Esophagus squamous epithelium (tissue), 4 donors: ENCODE results near the gene GIMAP1.

Experiments used
- POLR2A ChIP-seq, 4 donors: fragments of 450-650 bp; IDR thresholded peaks; one replicate each; pipeline ENCODE4 v1.6.1; 2017; ENCODE audit warnings: antibody characterized with exemption in 4 of 4, mild to moderate bottlenecking in 4 of 4, moderate library complexity in 3 of 4
- TF ChIP-seq, protein P1 (sequence below), 6 experiments: fragments of 450-650 bp in 4 of 6; fragments of 200-600 bp in 2 of 6; sonication (generic) in 2 of 6; IDR thresholded peaks; one replicate each; pipeline ENCODE4 v1.5.1; 2016 to 2019; ENCODE audit warnings: antibody characterized with exemption in 6 of 6, mild to moderate bottlenecking in 4 of 6, moderate library complexity in 4 of 6

DNA sequence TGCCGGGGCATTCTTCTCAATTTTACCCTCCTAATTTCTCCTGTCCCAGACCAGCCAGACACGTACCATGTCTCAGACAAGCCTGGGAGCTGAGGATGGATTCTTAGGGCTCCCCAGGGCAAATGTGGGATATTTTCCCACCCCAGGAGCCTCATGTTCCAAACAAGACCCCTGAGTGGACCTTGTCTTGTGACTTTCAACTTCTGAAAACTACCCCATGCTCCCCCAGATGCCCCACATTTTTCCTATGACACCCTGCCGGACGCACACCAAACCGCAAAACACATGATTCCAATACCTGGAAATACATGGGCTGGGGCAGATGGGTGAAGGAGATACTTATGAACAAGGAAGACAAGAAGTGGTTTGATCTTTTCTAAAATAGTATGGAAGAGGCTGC lies 21.7 kb downstream of the GIMAP1 start:
- TF ChIP-seq, protein P1, sequence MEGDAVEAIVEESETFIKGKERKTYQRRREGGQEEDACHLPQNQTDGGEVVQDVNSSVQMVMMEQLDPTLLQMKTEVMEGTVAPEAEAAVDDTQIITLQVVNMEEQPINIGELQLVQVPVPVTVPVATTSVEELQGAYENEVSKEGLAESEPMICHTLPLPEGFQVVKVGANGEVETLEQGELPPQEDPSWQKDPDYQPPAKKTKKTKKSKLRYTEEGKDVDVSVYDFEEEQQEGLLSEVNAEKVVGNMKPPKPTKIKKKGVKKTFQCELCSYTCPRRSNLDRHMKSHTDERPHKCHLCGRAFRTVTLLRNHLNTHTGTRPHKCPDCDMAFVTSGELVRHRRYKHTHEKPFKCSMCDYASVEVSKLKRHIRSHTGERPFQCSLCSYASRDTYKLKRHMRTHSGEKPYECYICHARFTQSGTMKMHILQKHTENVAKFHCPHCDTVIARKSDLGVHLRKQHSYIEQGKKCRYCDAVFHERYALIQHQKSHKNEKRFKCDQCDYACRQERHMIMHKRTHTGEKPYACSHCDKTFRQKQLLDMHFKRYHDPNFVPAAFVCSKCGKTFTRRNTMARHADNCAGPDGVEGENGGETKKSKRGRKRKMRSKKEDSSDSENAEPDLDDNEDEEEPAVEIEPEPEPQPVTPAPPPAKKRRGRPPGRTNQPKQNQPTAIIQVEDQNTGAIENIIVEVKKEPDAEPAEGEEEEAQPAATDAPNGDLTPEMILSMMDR (IDR thresholded peaks at IDR 0.05), result no peak
- no peak for TF ChIP-seq POLR2A (IDR thresholded peaks at IDR 0.05)
